ENCODE measurements around the gene IFT43. TPM values are rescaled to one million over a fixed set of nuclear protein-coding genes. Genes with fewer than 3 reads are reported as not detected.
A peak's percentile ranks its signal among the peaks of the same experiment; 100 is the strongest.

Gene IFT43
- total and polyA plus RNA-seq, 9 of the 15 experiments (the other 6 are each of a cell fraction or from before 2014, with no cell fraction given): 4.9 to 12.8 (median 8.0) TPM

DNA sequence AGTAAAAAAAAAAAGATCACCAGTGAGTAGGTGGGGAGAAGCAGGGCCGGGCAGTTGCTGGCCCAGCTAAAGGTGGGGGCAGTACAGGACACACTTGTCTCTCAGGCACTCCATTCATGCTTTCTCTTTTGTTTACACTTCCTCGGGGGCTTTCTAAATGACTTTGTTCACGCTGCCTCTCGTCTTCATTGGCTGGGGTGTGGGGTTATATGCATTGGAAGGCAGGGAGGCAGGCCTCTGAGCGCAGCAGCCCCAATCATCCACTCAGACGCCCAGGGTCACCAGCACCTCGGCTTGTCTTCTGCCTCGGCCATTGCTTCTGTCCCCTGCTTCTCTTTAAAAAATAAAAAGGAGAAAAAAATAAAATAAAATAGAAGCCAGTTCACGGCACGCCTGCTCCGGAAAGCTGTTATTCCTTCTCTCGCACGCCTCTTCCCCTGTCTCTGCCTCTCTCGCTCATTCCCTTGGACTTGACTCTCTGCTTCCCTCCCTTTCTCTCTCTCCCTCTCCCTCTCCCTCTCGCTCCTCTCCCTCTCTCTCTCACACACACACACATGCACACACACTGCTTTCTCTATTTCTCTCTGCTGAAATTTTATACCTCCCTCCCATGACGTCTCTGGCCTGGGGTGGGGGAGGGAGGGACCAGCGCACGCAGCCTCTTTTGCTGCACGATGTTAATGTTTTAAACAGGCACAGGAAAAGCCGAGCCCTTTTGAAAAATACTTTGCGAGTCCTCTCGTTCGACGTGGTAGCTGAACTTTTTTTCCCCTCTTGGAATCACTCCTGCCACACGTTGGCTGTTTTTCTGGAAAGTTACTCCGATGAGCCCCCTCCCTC lies 3.9 kb upstream of the IFT43 start, which contains the start of gene TGFB3 (continued):
- TF ChIP-seq ZZZ3 (IDR thresholded peaks at IDR 0.05) (no peak), PRMT5 (CRISPR knock-in tag; IDR thresholded peaks at IDR 0.05) (no peak), SOX6 (IDR thresholded peaks at IDR 0.05) (no peak), PPARD (CRISPR knock-in tag; IDR thresholded peaks at IDR 0.05) (no peak), RUNX1 (IDR thresholded peaks at IDR 0.05; ENCODE audit: low read depth) (no peak), HDAC2 (IDR thresholded peaks at IDR 0.05) (no peak), NR2C2 (CRISPR knock-in tag; IDR thresholded peaks at IDR 0.05) (no peak), NR2C2 (tag; IDR thresholded peaks at IDR 0.05) (no peak), MCM2 (IDR thresholded peaks at IDR 0.05; ENCODE audit: low read depth) (no peak), CAMTA2 (CRISPR knock-in tag; conservative IDR thresholded peaks at IDR 0.05) (no peak)
- TF ChIP-seq, protein P1, sequence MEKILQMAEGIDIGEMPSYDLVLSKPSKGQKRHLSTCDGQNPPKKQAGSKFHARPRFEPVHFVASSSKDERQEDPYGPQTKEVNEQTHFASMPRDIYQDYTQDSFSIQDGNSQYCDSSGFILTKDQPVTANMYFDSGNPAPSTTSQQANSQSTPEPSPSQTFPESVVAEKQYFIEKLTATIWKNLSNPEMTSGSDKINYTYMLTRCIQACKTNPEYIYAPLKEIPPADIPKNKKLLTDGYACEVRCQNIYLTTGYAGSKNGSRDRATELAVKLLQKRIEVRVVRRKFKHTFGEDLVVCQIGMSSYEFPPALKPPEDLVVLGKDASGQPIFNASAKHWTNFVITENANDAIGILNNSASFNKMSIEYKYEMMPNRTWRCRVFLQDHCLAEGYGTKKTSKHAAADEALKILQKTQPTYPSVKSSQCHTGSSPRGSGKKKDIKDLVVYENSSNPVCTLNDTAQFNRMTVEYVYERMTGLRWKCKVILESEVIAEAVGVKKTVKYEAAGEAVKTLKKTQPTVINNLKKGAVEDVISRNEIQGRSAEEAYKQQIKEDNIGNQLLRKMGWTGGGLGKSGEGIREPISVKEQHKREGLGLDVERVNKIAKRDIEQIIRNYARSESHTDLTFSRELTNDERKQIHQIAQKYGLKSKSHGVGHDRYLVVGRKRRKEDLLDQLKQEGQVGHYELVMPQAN (IDR thresholded peaks at IDR 0.05; ENCODE audit: borderline replicate concordance): peak; percentile 60; the same call in 1 of the 2 replicates
- TF ChIP-seq, protein P2, sequence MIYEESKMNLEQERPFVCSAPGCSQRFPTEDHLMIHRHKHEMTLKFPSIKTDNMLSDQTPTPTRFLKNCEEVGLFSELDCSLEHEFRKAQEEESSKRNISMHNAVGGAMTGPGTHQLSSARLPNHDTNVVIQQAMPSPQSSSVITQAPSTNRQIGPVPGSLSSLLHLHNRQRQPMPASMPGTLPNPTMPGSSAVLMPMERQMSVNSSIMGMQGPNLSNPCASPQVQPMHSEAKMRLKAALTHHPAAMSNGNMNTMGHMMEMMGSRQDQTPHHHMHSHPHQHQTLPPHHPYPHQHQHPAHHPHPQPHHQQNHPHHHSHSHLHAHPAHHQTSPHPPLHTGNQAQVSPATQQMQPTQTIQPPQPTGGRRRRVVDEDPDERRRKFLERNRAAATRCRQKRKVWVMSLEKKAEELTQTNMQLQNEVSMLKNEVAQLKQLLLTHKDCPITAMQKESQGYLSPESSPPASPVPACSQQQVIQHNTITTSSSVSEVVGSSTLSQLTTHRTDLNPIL (CRISPR knock-in tag; IDR thresholded peaks at IDR 0.05): no peak
- TF ChIP-seq, protein P3, sequence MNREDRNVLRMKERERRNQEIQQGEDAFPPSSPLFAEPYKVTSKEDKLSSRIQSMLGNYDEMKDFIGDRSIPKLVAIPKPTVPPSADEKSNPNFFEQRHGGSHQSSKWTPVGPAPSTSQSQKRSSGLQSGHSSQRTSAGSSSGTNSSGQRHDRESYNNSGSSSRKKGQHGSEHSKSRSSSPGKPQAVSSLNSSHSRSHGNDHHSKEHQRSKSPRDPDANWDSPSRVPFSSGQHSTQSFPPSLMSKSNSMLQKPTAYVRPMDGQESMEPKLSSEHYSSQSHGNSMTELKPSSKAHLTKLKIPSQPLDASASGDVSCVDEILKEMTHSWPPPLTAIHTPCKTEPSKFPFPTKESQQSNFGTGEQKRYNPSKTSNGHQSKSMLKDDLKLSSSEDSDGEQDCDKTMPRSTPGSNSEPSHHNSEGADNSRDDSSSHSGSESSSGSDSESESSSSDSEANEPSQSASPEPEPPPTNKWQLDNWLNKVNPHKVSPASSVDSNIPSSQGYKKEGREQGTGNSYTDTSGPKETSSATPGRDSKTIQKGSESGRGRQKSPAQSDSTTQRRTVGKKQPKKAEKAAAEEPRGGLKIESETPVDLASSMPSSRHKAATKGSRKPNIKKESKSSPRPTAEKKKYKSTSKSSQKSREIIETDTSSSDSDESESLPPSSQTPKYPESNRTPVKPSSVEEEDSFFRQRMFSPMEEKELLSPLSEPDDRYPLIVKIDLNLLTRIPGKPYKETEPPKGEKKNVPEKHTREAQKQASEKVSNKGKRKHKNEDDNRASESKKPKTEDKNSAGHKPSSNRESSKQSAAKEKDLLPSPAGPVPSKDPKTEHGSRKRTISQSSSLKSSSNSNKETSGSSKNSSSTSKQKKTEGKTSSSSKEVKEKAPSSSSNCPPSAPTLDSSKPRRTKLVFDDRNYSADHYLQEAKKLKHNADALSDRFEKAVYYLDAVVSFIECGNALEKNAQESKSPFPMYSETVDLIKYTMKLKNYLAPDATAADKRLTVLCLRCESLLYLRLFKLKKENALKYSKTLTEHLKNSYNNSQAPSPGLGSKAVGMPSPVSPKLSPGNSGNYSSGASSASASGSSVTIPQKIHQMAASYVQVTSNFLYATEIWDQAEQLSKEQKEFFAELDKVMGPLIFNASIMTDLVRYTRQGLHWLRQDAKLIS (CRISPR knock-in tag; IDR thresholded peaks at IDR 0.05): no peak

All from K562 (cell line).